HG02884 (cell line): Measurements from ENCODE around the gene TTL.
"Not testable (repeated sequence)": the region's sequence is repeated elsewhere in the genome, so short reads cannot be mapped to it uniquely, and the experiment has no call there.

Experiments used
- ATAC-seq: cut with Tn5 transposase; IDR thresholded peaks from one replicate; pipeline ENCODE4 v1.9.1; 2021; ENCODE audit warnings: mild to moderate bottlenecking, moderate library complexity; ENCODE audit not compliant: unreplicated experiment

Gene TTL

GRCh38 chr2:112519506-112519905 lies 37.5 kb downstream of the TTL start:
- ATAC-seq: no peak

- no peak for ATAC-seq
Measured at GRCh38 chr2:112520234-112520783, 38.4 kb downstream of the TTL start.

- ATAC-seq: no peak
Measured at GRCh38 chr2:112523291-112523777, 41.4 kb downstream of the TTL start.

GRCh38 chr2:112524276-112524675 lies 42.3 kb downstream of the TTL start:
- not testable (repeated sequence) for ATAC-seq

- ATAC-seq: no peak
Measured at GRCh38 chr2:112528541-112528940, 46.6 kb downstream of the TTL start.

- no peak for ATAC-seq
Measured at GRCh38 chr2:112529757-112530156, 47.8 kb downstream of the TTL start.

GRCh38 chr2:112530728-112531127 lies 48.8 kb downstream of the TTL start:
- no peak for ATAC-seq

- no peak for ATAC-seq
Measured at GRCh38 chr2:112534826-112535225, 52.9 kb downstream of the TTL start.

- not testable (repeated sequence) for ATAC-seq
Measured at GRCh38 chr2:112536665-112537064, 54.7 kb downstream of the TTL start.

GRCh38 chr2:112539306-112539705 lies 57.4 kb downstream of the TTL start:
- no peak for ATAC-seq

- no peak for ATAC-seq
Measured at GRCh38 chr2:112540906-112541305, 59.0 kb downstream of the TTL start.

GRCh38 chr2:112541315-112542122 lies 59.6 kb downstream of the TTL start:
- peak; percentile 60 for ATAC-seq

- ATAC-seq: peak; percentile 71
Measured at GRCh38 chr2:112542123-112542983, 60.4 kb downstream of the TTL start, which contains the start of gene POLR1B. TSS of gene POLR1B (plus strand) at chr2:112542465. CDS start at chr2:112542495, 30 bp downstream.

GRCh38 chr2:112542984-112543661 lies 61.2 kb downstream of the TTL start:
- ATAC-seq: no peak

GRCh38 chr2:112547333-112547732 lies 65.4 kb downstream of the TTL start:
- no peak for ATAC-seq

- no peak for ATAC-seq
Measured at GRCh38 chr2:112548980-112549379, 67.0 kb downstream of the TTL start.

GRCh38 chr2:112566104-112566503 lies 84.1 kb downstream of the TTL start:
- no peak for ATAC-seq

- not testable (repeated sequence) for ATAC-seq
Measured at GRCh38 chr2:112566508-112566907, 84.6 kb downstream of the TTL start.

- ATAC-seq: no peak
Measured at GRCh38 chr2:112572005-112572404, 90.0 kb downstream of the TTL start.

GRCh38 chr2:112577756-112578155 lies 95.8 kb downstream of the TTL start:
- ATAC-seq: no peak

GRCh38 chr2:112579241-112579640 lies 97.3 kb downstream of the TTL start:
- ATAC-seq: no peak
